ENCODE data around the gene PARD3. TPM values are rescaled to one million over a fixed set of nuclear protein-coding genes. Genes with fewer than 3 reads are reported as not detected.
"Not testable (repeated sequence)": the region's sequence is repeated elsewhere in the genome, so short reads cannot be mapped to it uniquely, and the experiment has no call there.

PARD3 gene
- polyA plus RNA-seq, 5 donors, result 38.0 to 53.5 (median 46.6) TPM

DNA sequence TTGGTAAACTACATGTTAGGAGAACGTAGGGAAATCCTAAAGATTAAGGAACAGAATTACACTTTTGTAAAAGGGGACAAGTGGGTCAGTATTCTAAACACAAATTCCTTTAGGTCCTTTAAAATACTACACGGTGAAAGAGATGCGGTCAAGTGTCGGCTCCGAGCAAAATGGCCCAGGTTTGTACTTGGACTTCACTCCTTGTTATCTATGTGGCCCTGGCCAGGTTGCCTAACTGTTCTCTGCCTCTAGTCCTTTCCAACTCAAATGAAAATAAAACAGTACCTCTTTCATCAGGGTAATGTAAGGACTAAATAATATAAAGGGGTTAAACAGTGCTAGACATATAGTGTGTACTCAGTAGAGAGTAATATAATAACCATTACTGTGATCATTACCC lies 344.8 kb downstream of the PARD3 start:
- no peak for DNase-seq

DNA sequence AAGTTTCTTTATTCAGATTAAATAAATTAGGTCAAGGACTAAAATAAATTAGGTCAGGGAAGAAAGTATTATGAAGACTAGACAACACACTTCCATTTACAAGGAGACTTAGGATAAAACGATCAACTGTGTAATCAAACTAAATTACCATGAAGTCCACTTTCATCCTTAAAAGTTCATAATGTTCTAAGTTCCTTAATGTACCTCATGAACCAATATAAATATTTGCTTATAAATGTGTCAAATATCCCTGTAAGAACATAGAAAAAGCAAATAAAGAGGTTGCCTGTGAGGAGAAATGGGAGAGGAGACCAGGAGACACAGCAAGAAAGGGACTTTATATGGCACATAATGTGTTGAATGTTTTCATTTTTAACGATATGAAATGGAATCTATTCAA lies 345.6 kb downstream of the PARD3 start:
- no peak for DNase-seq

GRCh38 chr10:34467902-34468301 lies 347.2 kb downstream of the PARD3 start:
- DNase-seq, result no peak

- no peak for DNase-seq
Measured at GRCh38 chr10:34467364-34467763, 347.7 kb downstream of the PARD3 start.

DNA sequence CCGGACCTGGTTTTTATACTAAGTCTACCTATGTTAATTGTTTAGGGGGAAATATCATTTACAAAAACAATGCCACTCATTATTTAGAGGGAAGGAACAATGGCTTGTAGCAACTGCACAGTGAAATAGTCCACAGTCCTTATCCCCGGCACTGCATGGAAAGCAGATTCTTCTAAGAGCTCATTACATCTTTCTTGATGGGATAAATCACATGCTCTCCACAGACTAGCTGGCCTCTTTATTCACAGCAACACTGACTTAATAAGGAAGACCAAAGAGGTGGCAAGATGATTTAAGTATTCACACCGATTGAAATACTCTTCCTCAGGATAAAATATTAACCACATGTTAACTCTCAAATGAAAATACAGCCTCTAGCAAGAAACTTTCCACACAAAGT lies 349.4 kb downstream of the PARD3 start:
- no peak for DNase-seq

DNA sequence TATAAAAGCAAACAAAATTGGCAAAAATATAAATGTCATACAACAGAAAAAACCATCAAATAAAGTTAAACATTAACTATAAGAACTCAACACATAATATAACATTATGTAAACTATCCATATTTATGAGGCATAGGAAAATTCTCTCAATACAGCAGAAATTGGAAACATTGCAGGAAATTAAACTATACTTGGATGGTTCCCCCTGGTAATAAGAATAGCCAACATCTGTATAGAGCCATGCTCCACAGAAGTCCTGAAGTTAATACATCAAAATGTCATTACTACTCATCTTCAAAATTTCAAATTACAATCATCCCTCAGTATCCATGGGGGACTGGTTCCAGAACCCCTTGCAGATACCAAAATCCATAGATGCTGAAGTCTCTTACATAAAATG lies 350.5 kb downstream of the PARD3 start:
- DNase-seq, result no peak

DNA sequence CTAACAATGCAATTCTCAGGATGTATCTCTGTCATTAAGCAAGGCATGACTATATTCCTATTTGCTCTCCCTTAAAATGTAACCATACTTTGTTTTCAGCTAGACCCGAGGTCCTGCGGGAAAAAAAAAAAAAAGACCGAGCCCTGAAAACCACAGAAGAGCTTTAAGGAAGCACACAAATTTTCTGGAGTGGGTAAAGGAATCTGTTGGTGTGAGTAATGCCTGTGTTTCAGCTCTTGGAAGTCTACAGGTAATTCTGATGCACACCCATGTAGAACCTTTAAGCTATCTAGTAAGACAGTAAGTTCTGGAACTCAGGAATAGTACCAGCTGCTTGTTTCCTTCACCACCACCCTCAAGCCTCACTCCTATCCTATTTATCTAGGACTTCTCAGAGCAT lies 351.1 kb downstream of the PARD3 start:
- DNase-seq, result no peak

DNA sequence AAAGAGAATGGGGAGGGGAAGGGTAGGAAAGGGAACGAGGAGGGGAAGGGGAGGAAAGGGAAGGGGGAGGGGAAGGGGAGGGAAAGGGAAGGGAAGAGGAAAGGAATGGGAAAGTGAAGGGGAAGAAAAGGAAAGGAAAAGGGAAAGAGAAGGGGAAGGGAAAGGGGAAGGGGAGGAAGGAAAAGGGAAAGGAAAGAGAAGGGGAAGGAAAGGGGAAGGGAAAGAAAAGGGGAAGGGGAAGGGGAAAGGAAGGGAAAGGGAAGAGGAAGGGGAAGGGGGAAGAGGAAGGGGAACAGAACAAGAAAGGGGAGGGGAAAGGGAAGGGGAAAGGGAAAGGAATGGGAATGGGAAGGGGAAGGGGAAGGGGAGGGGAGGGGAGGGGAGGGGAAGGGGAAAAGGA lies 352.1 kb downstream of the PARD3 start:
- DNase-seq, result no peak

- DNase-seq, result no peak
Measured at GRCh38 chr10:34462056-34462455, 353.0 kb downstream of the PARD3 start.

GRCh38 chr10:34454590-34455261 lies 360.4 kb downstream of the PARD3 start:
- peak; percentile 53 to 54 for DNase-seq

- DNase-seq, result no peak
Measured at GRCh38 chr10:34449836-34450235, 365.3 kb downstream of the PARD3 start.

DNA sequence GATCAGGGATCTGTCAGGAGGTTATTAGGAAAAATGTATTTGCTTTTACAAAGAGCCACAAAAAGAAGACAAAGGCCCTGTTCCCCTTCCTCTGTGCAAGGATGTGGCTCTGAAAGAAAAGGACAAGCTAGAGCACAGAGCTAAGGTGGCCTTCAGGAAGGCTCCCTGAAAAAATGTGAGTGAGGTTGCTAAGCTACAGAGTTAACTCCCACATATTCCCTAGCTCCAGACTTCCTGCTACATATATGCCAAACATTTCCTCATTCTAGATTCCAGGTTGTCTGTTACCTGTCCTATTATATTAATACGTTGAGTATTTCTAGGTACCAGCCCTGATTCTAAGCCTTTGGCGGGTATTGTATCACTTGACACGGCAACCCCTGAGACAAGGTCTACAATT lies 369.0 kb downstream of the PARD3 start:
- no peak for DNase-seq

GRCh38 chr10:34444223-34445183 lies 370.6 kb downstream of the PARD3 start:
- no peak for DNase-seq

DNA sequence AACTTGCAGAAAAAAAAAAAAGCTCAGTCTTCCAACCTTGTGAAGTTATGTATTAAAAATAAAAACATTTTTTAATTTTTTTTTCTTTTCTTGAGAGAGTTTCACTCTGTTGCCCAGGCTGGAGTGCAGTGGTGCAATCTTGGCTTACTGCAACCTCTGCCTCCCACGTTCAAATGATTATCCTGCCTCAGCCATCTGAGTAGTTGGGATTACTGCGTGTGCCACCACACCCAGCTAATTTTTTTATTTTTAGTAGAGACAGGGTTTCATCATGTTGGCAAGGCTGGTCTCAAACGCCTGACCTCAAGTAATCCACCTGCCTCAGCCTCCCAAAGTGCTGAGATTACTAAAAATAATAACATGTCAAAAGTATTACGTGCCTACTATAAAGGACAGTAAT lies 375.7 kb downstream of the PARD3 start:
- DNase-seq, result not testable (repeated sequence)

DNA sequence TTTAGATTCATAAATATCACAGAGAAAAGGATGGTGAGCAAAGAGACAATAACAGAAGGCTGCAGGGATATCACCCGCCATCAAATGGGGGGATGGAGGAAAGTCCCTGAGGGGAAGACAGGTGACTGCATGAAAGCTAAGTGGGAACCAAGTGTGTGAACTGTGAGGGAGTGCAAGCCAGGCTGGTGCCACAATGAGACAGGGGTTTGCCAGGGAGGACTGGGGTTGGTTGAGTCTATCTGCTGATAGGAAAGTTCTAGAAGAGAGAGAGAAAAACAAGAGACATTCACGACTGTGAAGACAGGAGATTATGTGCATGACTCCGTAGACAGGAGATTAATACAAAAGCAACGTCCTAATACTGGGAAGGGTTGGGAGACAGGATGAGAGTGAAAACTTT lies 376.4 kb downstream of the PARD3 start:
- no peak for DNase-seq

DNA sequence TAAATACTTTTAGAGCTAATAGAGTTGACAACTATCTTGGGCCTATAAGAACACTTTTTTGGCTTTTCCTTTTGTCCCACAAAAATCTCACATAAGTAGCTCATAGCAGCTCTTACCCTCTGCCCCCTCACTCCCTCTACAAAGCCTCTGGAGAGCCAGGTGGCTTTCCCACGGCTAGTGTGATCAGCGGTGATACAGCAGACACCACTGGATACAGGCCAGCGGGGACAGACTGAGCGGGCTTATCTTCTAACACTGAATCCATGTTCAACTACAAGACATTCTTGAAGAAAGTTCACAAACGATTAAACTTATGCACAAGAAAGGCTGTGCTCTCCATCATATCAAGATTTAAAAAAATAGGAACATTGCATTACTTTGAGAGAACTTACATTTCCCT lies 377.2 kb downstream of the PARD3 start:
- no peak for DNase-seq

- no peak for DNase-seq
Measured at GRCh38 chr10:34434119-34434594, 380.9 kb downstream of the PARD3 start.

GRCh38 chr10:34433241-34434076 lies 381.6 kb downstream of the PARD3 start:
- DNase-seq, result no peak

DNA sequence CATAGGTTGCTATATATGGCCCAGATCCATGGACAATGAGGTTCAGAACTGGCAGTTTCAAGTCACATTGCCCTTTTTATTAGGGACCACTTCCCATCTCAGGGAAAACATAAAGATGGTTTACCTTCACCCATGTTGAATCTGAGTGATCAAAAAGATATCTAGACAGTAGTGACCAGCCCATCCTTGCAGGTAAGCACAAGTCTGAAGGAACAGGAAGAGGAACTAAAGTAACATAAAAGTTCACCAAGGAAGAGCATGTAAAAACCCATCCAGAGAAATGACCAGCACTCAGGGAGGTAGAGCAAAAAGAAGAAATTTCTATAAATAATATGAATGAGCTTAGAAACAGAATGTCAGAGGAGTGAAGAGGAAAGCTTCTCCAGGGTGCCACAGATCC lies 382.5 kb downstream of the PARD3 start:
- DNase-seq, result no peak

- DNase-seq, result no peak
Measured at GRCh38 chr10:34430685-34431084, 384.4 kb downstream of the PARD3 start.

DNA sequence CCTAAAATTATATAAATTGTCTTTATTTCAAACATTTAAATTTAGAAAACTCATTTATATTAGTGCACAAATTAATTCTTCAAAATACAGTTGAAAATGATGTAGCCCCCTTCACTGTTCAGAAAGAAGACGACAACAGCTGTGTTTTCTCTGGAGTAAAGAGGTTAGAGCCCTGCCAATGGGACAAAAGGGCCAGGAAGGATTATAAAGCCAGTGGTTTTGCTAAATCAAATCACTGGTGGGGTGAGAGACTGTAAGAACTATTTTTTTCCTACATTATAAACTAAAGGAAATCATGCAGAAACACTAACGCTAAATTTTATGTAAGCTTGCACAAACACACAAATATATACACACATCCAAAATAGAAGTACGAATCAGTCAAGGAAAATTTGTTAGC lies 386.6 kb downstream of the PARD3 start:
- no peak for DNase-seq

- DNase-seq, result no peak
Measured at GRCh38 chr10:34427911-34428216, 387.2 kb downstream of the PARD3 start.
